Bone marrow (tissue), 2 donors: ENCODE results near the gene EPC2.
A peak's percentile ranks its signal among the peaks of the same experiment; 100 is the strongest.
"Not testable (repeated sequence)": the region's sequence is repeated elsewhere in the genome, so short reads cannot be mapped to it uniquely, and the experiment has no call there.

Source experiments
- DNase-seq, 2 donors: peaks; one replicate each; lab custom pipeline; 2025; lab: John Stamatoyannopoulos, UW

EPC2 gene

GRCh38 chr2:148642112-148642744, 2.3 kb upstream of the EPC2 start:
- DNase-seq = no peak

GRCh38 chr2:148642891-148643416, 1.6 kb upstream of the EPC2 start:
- peak; percentile 2 to 27 for DNase-seq

GRCh38 chr2:148643421-148643820, 1.1 kb upstream of the EPC2 start:
- DNase-seq = no peak

- peak; percentile 86 to 100 for DNase-seq
Observed at GRCh38 chr2:148644883-148645538, 460 bp downstream of the EPC2 start.

DNA sequence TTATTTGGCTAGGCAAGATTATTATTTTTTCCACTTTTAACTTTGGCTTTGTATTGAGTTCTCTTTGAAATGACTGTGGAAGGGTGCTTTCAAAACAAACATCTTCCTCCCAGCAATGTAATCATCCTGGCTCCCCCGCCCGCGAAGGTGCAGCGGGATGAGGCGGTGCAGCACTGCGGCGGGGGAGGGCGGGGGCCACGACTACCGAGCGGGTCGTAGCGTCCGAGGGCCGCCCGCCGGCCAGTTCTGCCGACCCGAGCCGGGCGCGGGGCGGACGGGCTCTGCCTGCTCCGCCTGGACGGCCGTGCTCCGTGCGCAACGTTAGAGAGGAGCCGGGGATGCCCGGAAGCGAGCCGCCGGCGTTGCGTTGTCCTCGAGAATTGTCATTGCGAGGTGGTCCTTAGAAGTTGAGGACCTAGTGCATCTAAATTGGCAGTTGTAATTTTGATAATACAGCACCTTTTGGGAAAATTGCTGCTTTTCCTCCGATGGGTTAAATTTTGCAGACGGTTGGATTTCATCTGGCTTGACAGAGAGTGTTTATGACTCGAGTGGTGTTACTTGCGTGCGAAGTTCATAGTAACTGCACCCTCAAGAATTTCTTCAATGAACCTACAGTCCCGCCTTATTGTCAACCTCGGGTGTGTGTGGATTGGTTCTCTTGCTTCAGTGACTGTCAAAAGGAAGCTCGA, 1.1 kb downstream of the EPC2 start:
- DNase-seq = peak; percentile 51 to 91

DNA sequence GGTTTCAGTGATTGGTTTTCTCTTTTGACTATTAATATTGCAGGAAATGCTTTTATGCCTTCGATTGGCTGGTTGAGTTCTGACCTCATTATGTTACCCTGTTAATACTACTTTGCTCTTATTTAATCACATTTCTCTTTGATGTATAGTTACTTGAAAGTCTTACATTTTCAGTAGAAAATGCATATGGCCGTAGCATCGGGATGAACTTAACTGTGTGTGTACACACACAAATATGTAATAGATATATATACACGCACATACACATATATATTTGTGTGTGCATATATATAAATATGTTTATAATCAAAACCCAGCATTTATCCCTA, 1.6 kb downstream of the EPC2 start:
- DNase-seq = no peak

GRCh38 chr2:148647711-148648110, 3.2 kb downstream of the EPC2 start:
- not testable (repeated sequence) for DNase-seq

- DNase-seq = no peak
Observed at GRCh38 chr2:148649936-148650335, 5.4 kb downstream of the EPC2 start.

- DNase-seq = no peak
Observed at GRCh38 chr2:148650881-148651280, 6.3 kb downstream of the EPC2 start.

- no peak for DNase-seq
Observed at GRCh38 chr2:148651972-148652371, 7.4 kb downstream of the EPC2 start.

- DNase-seq = no peak
Observed at GRCh38 chr2:148653437-148653836, 8.9 kb downstream of the EPC2 start.

GRCh38 chr2:148654435-148654834, 9.9 kb downstream of the EPC2 start:
- no peak for DNase-seq

DNA sequence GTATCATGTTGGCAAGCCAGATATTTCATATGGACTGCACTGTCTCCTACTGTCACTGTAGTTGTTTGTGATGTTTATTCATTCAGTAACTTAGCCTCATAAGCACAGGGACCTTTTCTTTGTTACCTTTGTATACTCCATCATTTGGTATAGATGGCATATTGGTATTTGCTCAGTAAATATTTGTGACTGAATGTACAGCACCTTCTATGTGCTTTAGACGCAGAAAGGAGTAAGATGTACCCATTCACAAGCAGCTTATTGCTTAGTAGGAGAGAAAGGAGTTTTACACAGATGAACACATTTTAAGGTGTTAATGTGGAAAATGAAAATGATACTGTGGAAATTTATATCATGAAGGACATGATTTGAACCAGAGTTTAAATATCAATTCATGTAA, 12.0 kb downstream of the EPC2 start:
- DNase-seq = no peak

- DNase-seq = peak in 1 of 2 donors; percentile 87
Observed at GRCh38 chr2:148658807-148659722, 14.5 kb downstream of the EPC2 start.

GRCh38 chr2:148660999-148661398, 16.4 kb downstream of the EPC2 start:
- peak in 1 of 2 donors; percentile 53 for DNase-seq

GRCh38 chr2:148662332-148662731, 17.8 kb downstream of the EPC2 start:
- not testable (repeated sequence) for DNase-seq

DNA sequence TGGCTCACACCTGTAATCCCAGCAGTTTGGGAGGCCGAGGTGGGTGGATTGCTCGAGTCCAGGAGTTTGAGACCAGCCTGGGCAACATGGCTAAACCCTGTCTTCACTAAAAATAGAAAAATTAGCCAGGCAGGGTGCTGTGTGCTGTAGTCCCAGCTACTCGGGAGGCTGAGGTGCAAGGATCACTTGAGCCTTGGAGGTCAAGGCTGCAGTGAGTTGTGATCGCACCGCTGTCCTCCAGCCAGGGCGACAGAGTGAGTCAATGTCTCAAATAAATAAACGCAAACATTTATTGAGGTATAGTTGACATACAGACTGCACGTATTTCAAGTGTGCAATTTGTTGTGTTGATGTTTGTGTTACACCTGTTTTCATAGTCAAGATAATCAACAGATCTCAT, 19.7 kb downstream of the EPC2 start:
- DNase-seq = no peak

DNA sequence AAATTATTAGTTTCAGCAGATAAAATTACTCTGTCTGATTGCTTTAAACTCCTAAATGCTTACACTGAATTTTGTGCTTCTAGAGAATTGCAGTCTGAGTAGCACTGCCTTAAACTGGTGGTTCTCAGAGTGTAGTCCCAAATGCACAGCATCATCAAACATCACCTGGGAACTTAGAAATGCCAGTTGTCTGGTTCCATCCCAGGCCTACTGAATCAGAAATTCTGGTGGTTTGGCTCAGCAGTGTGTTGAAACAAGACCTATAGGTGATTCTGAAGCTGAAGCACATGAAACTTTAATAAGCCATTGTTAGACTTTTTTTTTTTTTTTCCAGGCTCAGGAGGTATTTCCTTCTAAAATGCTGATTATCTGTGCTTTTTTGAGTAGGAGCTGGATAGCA, 22.0 kb downstream of the EPC2 start:
- DNase-seq = no peak

DNA sequence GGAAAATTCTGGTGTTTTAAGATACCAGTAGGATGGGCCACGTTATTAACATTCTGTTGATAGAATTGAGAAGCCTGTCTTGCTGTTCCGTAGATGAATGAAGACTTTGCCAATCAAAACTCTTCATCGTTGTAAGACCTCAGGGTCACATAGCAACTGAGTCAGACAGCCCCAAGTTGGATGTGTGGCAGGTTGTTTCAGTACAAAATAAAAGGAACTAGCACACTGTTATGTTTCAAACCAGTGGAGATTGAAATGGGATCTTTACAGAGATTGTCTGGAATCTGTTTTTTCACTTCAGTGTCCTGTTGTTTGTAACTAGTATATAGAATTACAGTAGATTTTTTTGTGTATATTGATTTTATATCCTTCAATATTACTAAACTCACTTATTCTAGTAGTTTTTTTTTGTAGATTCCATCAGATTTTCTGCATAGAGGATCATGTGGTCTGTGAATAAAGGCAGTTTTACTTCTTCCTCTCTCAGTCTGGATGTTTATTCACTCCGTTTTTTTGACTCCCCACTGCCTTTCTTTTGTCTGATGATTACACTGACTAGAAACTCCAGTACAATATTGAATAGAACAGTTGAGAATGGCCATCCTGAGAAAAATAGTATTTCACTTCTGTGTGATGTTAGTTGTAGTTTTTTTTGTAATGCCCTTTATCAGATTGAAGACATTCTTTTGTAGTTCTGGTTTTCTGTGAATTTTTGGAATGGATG, 22.7 kb downstream of the EPC2 start:
- no peak for DNase-seq

- DNase-seq = no peak
Observed at GRCh38 chr2:148670773-148671172, 26.2 kb downstream of the EPC2 start.
